ENCODE measurements around the gene KPNA2. TPM values are rescaled to one million over a fixed set of nuclear protein-coding genes. Genes with fewer than 3 reads are reported as not detected.

The KPNA2 gene
- total and polyA plus RNA-seq, 2 of the 8 experiments (the other 6 are each of a cell fraction or from before 2014, with no cell fraction given) = 413 to 612 TPM

DNA sequence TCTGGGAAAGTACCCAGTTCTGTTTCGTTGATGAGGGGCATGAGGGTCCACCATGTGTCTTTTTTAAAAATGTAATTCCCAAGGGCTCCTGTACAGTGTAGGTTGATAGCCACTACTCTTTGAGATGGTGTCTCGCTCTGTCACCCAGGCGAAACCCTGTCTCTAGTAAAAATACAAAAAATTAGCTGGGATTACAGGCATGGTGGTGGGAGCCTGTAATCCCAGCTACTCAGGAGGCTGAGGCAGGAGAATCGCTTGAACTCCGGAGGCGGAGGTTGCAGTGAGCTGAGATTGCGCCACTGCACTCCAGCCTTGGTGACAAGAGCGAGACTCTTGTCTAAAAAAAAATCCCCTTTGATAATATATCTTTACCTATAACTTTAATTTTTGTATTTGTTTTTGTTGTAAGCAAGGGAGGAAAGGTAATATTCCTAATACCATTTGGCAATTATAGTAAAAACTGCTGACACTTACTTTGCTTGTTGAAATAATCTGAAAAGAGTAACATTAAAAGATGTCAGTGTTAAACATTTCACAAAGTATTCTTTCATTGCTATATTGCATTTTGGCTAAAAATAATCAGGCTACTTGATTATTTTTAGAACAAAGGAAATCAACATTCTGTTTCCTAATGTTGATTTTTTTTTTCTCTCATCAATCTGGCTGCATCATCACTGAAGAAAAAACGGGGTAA lies 11.8 kb downstream of the KPNA2 start:
- FAIRE-seq (no peak), DNase-seq (ENCODE audit: low read depth in 1 of 2, low spot score in 2 of 2) (no peak)
- no peak overlapping the region for H3K4me3 ChIP-seq (ENCODE audit: extremely low read depth in 1 of 4, insufficient read depth in 2 of 4, low read depth in 3 of 4, low read length in 4 of 4)
- no peaks in the 10 kb centered on the region for H3K27me3 ChIP-seq (replicated peaks in 1 of 4; ENCODE audit: control insufficient read depth in 3 of 4, extremely low read depth in 1 of 4, insufficient read depth in 3 of 4, low read length in 3 of 4)
- H3K9me3 ChIP-seq (ENCODE audit: insufficient read depth in 2 of 2, low read depth in 1 of 2, low read length in 1 of 2) = no peaks in the 10 kb centered on the region; a peak in 1 of 4 replicates
- H3K23ac ChIP-seq (ENCODE audit: insufficient read length) = no peak overlapping the region
- H3K56ac ChIP-seq (replicated peaks; ENCODE audit: insufficient read length, low read depth, low read length) = no peak overlapping the region
- no peak overlapping the region for H3K14ac ChIP-seq (ENCODE audit: insufficient read length)
- 0 out of 2 replicates have a peak, but pooled peaks cover 1% of the 10 kb centered on the region for H3K23me2 ChIP-seq (ENCODE audit: low read depth, low read length)
- no peak overlapping the region for H3K27ac ChIP-seq (ENCODE audit: low read depth, low read length)
- 90% methylated on average over 9 of the region's 9 CpGs; no CpG with 5 or more reads in 1 of the 2 experiments for WGBS, 2 experiments (ENCODE audit: extremely low coverage in 1 of 2, insufficient coverage in 1 of 2, insufficient read length in 1 of 2, insufficient replicate concordance in 2 of 2, low coverage in 1 of 2, low lambda C conversion rate in 2 of 2, missing lambda C conversion rate in 1 of 2)
- TF ChIP-seq GABPA (IDR thresholded peaks at IDR 0.05; ENCODE audit: borderline replicate concordance, insufficient read depth, low read length) (no peak), BRCA1 (IDR thresholded peaks at IDR 0.05; ENCODE audit: low read depth, low read length) (no peak), POLR2AphosphoS5 (IDR thresholded peaks at IDR 0.05; ENCODE audit: low read depth, low read length) (peak; percentile 78), POLR2A (IDR thresholded peaks at IDR 0.05; ENCODE audit: control extremely low read depth in 1 of 2, low read depth in 2 of 2, low read length in 2 of 2) (peak in 1 of 2 experiments; percentile 61; a peak in 2 of 3 replicates), EZH2 (IDR thresholded peaks at IDR 0.05; ENCODE audit: low read depth, low read length, severe bottlenecking) (no peak)
- H4K5ac ChIP-seq (ENCODE audit: insufficient read length, low read depth, low read length) = no peak overlapping the region
- no peak overlapping the region for H3K9ac ChIP-seq (replicated peaks in 1 of 4; ENCODE audit: extremely low read depth in 1 of 4, low read depth in 3 of 4, low read length in 3 of 4)
- H3K79me2 ChIP-seq (ENCODE audit: control insufficient read depth in 1 of 2, insufficient read depth in 2 of 2, low read length in 2 of 2) = no peaks in the 10 kb centered on the region
- no peak overlapping the region for H4K8ac ChIP-seq (ENCODE audit: extremely low read depth, insufficient read depth, low read length)
- H3K79me1 ChIP-seq (ENCODE audit: low read depth, low read length) = no peaks in the 10 kb centered on the region
- peaks cover 2 to 3% of the 10 kb centered on the region in 2 experiments for H4K20me1 ChIP-seq (replicated peaks in 1 of 2; ENCODE audit: control insufficient read depth in 1 of 2, insufficient read depth in 2 of 2, low read length in 2 of 2)
- no peak overlapping the region for H3K4me2 ChIP-seq (ENCODE audit: insufficient read depth in 1 of 2, low read depth in 2 of 2, low read length in 2 of 2)
- no peak overlapping the region for H2BK5ac ChIP-seq (ENCODE audit: low read depth, low read length)
- H3K18ac ChIP-seq (ENCODE audit: extremely low read depth, low read length) = no peak overlapping the region
- no peak overlapping the region for H2BK120ac ChIP-seq (replicated peaks; ENCODE audit: low read depth, low read length)
- H2BK15ac ChIP-seq (ENCODE audit: low read length) = no peak overlapping the region
- H3K36me3 ChIP-seq (ENCODE audit: control insufficient read depth in 2 of 4, insufficient read depth in 4 of 4, low read length in 3 of 4) = peaks cover 20 to 53% (median 41%) of the 10 kb centered on the region in 4 experiments
- POLR2A ChIA-PET (ENCODE audit: partially characterized antibody) = interaction anchor here (0.7 to 6.4 kb wide), 10 partner anchors 9 to 151 kb away, joined by 3 to 134 read pairs (median 8); partner anchors contain the start of gene KPNA2
- no peak overlapping the region for H3K4ac ChIP-seq (replicated peaks; ENCODE audit: insufficient read length, low read depth, low read length)
- CTCF ChIA-PET (ENCODE audit: partially characterized antibody) = interaction anchor here (1.2 kb wide), 1 partner anchor 25 kb away, joined by 4 read pairs; no protein-coding TSS in a partner anchor
- no peak overlapping the region for H2AK5ac ChIP-seq (ENCODE audit: low read depth, low read length)
- no peak overlapping the region for H2AFZ ChIP-seq (ENCODE audit: low read length)
- no peak overlapping the region for H2BK20ac ChIP-seq (ENCODE audit: low read length)
- H2BK12ac ChIP-seq (ENCODE audit: low read depth, low read length) = no peak overlapping the region
- no peaks in the 10 kb centered on the region for H3K4me1 ChIP-seq (replicated peaks in 1 of 4; ENCODE audit: control insufficient read depth in 3 of 4, insufficient read depth in 4 of 4, low read length in 3 of 4)
- no peak overlapping the region for H4K91ac ChIP-seq (replicated peaks; ENCODE audit: insufficient read length, low read length)

All from H1 (cell line).